ENCODE results near the gene PDE7B.
A peak's percentile ranks its signal among the peaks of the same experiment; 100 is the strongest.

The PDE7B gene

GRCh38 chr6:136171231-136171630 lies 319.7 kb downstream of the PDE7B start:
- TF ChIP-seq FOXP2 (optimal IDR thresholded peaks at IDR 0.05; ENCODE audit: borderline replicate concordance, extremely low read depth, extremely low read length, insufficient read depth): no peak
- TF ChIP-seq POLR2AphosphoS5 (IDR thresholded peaks at IDR 0.05; ENCODE audit: low read depth, low read length): no peak
- no peak for TF ChIP-seq TAF1 (IDR thresholded peaks at IDR 0.05; ENCODE audit: borderline replicate concordance, insufficient read depth, low read length)
- no peak for TF ChIP-seq SIN3A (IDR thresholded peaks at IDR 0.05; ENCODE audit: borderline replicate concordance, insufficient read depth, low read length)
- TF ChIP-seq, protein P1, sequence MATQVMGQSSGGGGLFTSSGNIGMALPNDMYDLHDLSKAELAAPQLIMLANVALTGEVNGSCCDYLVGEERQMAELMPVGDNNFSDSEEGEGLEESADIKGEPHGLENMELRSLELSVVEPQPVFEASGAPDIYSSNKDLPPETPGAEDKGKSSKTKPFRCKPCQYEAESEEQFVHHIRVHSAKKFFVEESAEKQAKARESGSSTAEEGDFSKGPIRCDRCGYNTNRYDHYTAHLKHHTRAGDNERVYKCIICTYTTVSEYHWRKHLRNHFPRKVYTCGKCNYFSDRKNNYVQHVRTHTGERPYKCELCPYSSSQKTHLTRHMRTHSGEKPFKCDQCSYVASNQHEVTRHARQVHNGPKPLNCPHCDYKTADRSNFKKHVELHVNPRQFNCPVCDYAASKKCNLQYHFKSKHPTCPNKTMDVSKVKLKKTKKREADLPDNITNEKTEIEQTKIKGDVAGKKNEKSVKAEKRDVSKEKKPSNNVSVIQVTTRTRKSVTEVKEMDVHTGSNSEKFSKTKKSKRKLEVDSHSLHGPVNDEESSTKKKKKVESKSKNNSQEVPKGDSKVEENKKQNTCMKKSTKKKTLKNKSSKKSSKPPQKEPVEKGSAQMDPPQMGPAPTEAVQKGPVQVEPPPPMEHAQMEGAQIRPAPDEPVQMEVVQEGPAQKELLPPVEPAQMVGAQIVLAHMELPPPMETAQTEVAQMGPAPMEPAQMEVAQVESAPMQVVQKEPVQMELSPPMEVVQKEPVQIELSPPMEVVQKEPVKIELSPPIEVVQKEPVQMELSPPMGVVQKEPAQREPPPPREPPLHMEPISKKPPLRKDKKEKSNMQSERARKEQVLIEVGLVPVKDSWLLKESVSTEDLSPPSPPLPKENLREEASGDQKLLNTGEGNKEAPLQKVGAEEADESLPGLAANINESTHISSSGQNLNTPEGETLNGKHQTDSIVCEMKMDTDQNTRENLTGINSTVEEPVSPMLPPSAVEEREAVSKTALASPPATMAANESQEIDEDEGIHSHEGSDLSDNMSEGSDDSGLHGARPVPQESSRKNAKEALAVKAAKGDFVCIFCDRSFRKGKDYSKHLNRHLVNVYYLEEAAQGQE (IDR thresholded peaks at IDR 0.05; ENCODE audit: insufficient read depth in 1 of 2, low read depth in 2 of 2, low read length in 2 of 2): no peak

DNA sequence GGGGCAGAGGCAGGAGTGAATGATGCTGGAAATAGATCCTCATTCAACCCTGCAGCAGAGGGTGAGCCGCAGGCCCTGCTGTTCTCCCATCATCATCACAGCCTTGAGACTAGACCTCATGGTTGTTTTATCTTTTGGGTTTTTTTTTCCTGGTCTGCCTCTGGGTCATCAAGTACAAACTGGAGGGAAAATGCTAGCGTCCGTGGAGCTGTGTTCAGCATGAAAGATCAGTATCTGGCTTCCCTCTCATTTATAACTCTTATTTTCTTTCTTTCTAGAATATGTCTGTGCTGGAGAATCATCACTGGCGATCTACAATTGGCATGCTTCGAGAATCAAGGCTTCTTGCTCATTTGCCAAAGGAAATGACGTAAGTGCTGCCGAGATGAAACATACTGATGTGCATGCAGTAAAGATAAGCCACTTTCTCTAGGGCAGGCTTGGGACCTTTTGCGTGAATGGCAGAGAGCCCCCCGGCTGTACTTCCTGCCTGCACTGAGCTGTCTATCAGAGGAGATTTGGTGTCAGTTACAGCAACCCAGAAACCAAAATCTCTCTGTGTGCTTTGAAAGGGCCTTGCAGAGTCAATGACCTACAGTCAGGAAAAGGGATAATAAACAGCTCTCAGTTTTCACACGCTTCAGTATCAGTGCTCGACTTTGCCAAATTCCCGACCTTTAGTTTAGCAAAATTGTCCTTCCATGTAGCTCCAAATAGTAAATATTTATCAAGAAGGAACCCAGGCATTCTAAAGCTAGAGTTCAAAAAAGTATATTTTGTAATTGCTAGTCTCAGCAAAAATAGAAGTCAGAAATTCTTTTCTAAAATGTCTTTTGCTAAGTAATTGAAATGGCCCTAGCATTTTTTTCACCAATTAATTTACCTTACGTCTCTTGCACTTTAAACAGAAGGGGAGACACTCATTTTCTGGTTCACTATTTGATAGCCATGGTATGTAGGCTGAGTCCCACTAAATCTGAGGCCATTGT lies 322.3 kb downstream of the PDE7B start:
- TF ChIP-seq TAF1 (IDR thresholded peaks at IDR 0.05; ENCODE audit: borderline replicate concordance, insufficient read depth, low read length): peak; percentile 73; the same call in 1 of the 2 replicates
- 0 out of 2 replicates have a peak, but pooled peaks have one; percentile 71 for TF ChIP-seq SIN3A (IDR thresholded peaks at IDR 0.05; ENCODE audit: borderline replicate concordance, insufficient read depth, low read length)
- peak; percentile 30; the same call in 1 of the 2 replicates for TF ChIP-seq POLR2AphosphoS5 (IDR thresholded peaks at IDR 0.05; ENCODE audit: low read depth, low read length)
- peak; percentile 58 for TF ChIP-seq FOXP2 (optimal IDR thresholded peaks at IDR 0.05; ENCODE audit: borderline replicate concordance, extremely low read depth, extremely low read length, insufficient read depth)
- TF ChIP-seq, protein P1 (IDR thresholded peaks at IDR 0.05; ENCODE audit: insufficient read depth in 1 of 2, low read depth in 2 of 2, low read length in 2 of 2): peak in 1 of 2 experiments; percentile 70; a peak in 1 of 4 replicates

DNA sequence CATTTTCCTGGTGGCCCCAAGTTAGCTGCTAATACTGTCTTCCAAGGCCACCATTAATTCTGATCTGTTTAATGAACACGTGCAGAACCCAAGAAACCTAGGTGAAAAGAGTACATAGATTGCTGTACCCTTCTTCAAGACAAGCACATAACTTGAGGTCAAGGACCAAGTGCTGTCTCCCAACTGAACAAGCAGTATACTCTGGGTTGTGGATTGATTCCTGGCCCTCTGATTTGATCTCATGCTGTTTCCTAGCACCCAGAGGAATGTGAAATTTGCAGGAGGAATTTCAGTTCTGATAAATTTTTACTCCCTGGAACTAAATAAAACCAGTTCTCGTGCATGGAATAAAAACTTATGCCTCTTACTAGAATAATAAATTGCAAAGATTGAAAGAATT lies 323.0 kb downstream of the PDE7B start:
- no peak for TF ChIP-seq TAF1 (IDR thresholded peaks at IDR 0.05; ENCODE audit: borderline replicate concordance, insufficient read depth, low read length)
- TF ChIP-seq, protein P1 (IDR thresholded peaks at IDR 0.05; ENCODE audit: insufficient read depth in 1 of 2, low read depth in 2 of 2, low read length in 2 of 2): no peak
- no peak for TF ChIP-seq FOXP2 (optimal IDR thresholded peaks at IDR 0.05; ENCODE audit: borderline replicate concordance, extremely low read depth, extremely low read length, insufficient read depth)
- no peak for TF ChIP-seq SIN3A (IDR thresholded peaks at IDR 0.05; ENCODE audit: borderline replicate concordance, insufficient read depth, low read length)
- TF ChIP-seq POLR2AphosphoS5 (IDR thresholded peaks at IDR 0.05; ENCODE audit: low read depth, low read length): no peak

DNA sequence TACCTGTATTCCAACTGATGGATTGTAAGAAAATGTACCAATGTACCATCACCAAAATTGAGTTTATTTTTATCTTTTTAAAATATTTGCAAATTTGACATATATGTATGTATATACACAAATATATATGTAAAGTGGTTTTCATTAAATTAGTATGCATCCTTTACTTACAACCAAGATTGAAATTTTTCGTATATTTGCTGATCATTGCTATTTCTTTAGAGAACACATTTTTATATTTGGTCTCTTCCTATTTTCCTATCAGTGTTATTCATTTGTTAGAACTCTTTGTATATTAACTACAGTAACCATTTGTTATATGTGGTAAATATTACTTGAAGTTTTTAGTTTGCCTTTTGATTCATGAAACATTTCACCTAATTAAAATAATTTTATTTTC lies 324.4 kb downstream of the PDE7B start:
- TF ChIP-seq TAF1 (IDR thresholded peaks at IDR 0.05; ENCODE audit: borderline replicate concordance, insufficient read depth, low read length): no peak
- no peak for TF ChIP-seq SIN3A (IDR thresholded peaks at IDR 0.05; ENCODE audit: borderline replicate concordance, insufficient read depth, low read length)

- TF ChIP-seq, protein P1 (IDR thresholded peaks at IDR 0.05; ENCODE audit: insufficient read depth in 1 of 2, low read depth in 2 of 2, low read length in 2 of 2): no peak
- TF ChIP-seq FOXP2 (optimal IDR thresholded peaks at IDR 0.05; ENCODE audit: borderline replicate concordance, extremely low read depth, extremely low read length, insufficient read depth) (no peak), POLR2AphosphoS5 (IDR thresholded peaks at IDR 0.05; ENCODE audit: low read depth, low read length) (no peak), TAF1 (IDR thresholded peaks at IDR 0.05; ENCODE audit: borderline replicate concordance, insufficient read depth, low read length) (no peak), SIN3A (IDR thresholded peaks at IDR 0.05; ENCODE audit: borderline replicate concordance, insufficient read depth, low read length) (no peak)
Measured at GRCh38 chr6:136178749-136179148, 327.2 kb downstream of the PDE7B start.

All from PFSK-1 (cell line).